GM12892 (cell line): Measurements from ENCODE around the gene EPHX1.
"Not testable (repeated sequence)": the region's sequence is repeated elsewhere in the genome, so short reads cannot be mapped to it uniquely, and the experiment has no call there.

Experiments
- DNase-seq: peaks from one replicate; pipeline ENCODE4 v3.0.0; 2011; ENCODE audit not compliant: insufficient read length
- FAIRE-seq: peaks from 2 replicates; lab custom pipeline; 2011; peaks lifted over from hg19 to GRCh38; lab: Jason Lieb, UNC
- POLR2A ChIP-seq: IDR thresholded peaks from 2 replicates; pipeline ENCODE4 v1.6.1; 2011; ENCODE audit warnings: low read depth, low read length, control low read depth
- POLR2AphosphoS5 ChIP-seq: IDR thresholded peaks from 2 replicates; pipeline ENCODE4 v1.6.1; 2011; ENCODE audit warnings: low read depth, low read length, control low read depth
- TAF1 ChIP-seq: IDR thresholded peaks from 2 replicates; pipeline ENCODE4 v1.6.1; 2011; ENCODE audit warnings: low read depth, mild to moderate bottlenecking, control low read depth, low read length, borderline replicate concordance

Gene EPHX1

GRCh38 chr1:225813214-225813964, 3.5 kb downstream of the EPHX1 start:
- DNase-seq (no peak), FAIRE-seq (no peak)
- TF ChIP-seq POLR2A (no peak), TAF1 (no peak), POLR2AphosphoS5 (no peak)

GRCh38 chr1:225814381-225814780, 4.5 kb downstream of the EPHX1 start:
- no peak for DNase-seq
- TF ChIP-seq POLR2AphosphoS5 (no peak), TAF1 (no peak)
- no peak for FAIRE-seq

GRCh38 chr1:225815090-225815489, 5.2 kb downstream of the EPHX1 start:
- FAIRE-seq, DNase-seq: not testable (repeated sequence)

- TF ChIP-seq POLR2A = no peak
- TF ChIP-seq POLR2AphosphoS5 = no peak
- TF ChIP-seq TAF1 = no peak
- DNase-seq = no peak
- no peak for FAIRE-seq
Observed at GRCh38 chr1:225815526-225816178, 5.7 kb downstream of the EPHX1 start.

- no peak for TF ChIP-seq POLR2AphosphoS5
- TF ChIP-seq POLR2A = no peak
- no peak for TF ChIP-seq TAF1
- FAIRE-seq (no peak), DNase-seq (no peak)
Observed at GRCh38 chr1:225816643-225817538, 7.0 kb downstream of the EPHX1 start.

- FAIRE-seq (no peak), DNase-seq (no peak)
- TF ChIP-seq TAF1 = no peak
- no peak for TF ChIP-seq POLR2AphosphoS5
- TF ChIP-seq POLR2A = no peak
Observed at GRCh38 chr1:225817611-225818061, 7.7 kb downstream of the EPHX1 start.

- FAIRE-seq (no peak), DNase-seq (no peak)
- no peak for TF ChIP-seq POLR2AphosphoS5
- no peak for TF ChIP-seq TAF1
- TF ChIP-seq POLR2A = no peak
Observed at GRCh38 chr1:225818229-225818628, 8.3 kb downstream of the EPHX1 start.

- DNase-seq (no peak), FAIRE-seq (no peak)
- TF ChIP-seq POLR2A (no peak), TAF1 (no peak), POLR2AphosphoS5 (no peak)
Observed at GRCh38 chr1:225819346-225820192, 9.6 kb downstream of the EPHX1 start.

GRCh38 chr1:225820522-225821120, 10.7 kb downstream of the EPHX1 start:
- FAIRE-seq (no peak), DNase-seq (no peak)
- no peak for TF ChIP-seq TAF1
- no peak for TF ChIP-seq POLR2AphosphoS5
- no peak for TF ChIP-seq POLR2A

GRCh38 chr1:225822655-225823403, 12.9 kb downstream of the EPHX1 start:
- no peak for TF ChIP-seq TAF1
- no peak for TF ChIP-seq POLR2AphosphoS5
- no peak for TF ChIP-seq POLR2A
- DNase-seq (no peak), FAIRE-seq (no peak)
